Measurements from ENCODE around the gene PLOD1. TPM values are rescaled to one million over a fixed set of nuclear protein-coding genes. Genes with fewer than 3 reads are reported as not detected.

Gene PLOD1
- total RNA-seq, 1 experiment from 2014 or later, result 35.9 TPM

GRCh38 chr1:11979851-11980675, 45.5 kb downstream of the PLOD1 start, which contains the start of gene MFN2:
Gene MFN2, plus strand, starts transcription at chr1:11980444. Its CDS starts 8,725 bp downstream, at chr1:11989169.
- H3K9me3 ChIP-seq (ENCODE audit: low read length), result no peaks in the 10 kb centered on the region
- no peaks in the 10 kb centered on the region for H3K9me2 ChIP-seq (replicated peaks; ENCODE audit: insufficient read depth, low read length)
- H3K4me3 ChIP-seq (ENCODE audit: low read length), result peak within 1 kb of the TSS; percentile 90
- peak within 1 kb of the TSS; percentile 64; the same call in 1 of the 2 replicates for H2AFZ ChIP-seq (ENCODE audit: low read length)
- peak; percentile 99 for DNase-seq
- 0 out of 2 replicates have a peak, but pooled peaks cover 13% of the 10 kb centered on the region for H4K20me1 ChIP-seq (ENCODE audit: insufficient read depth, low read depth, low read length)
- H3K9ac ChIP-seq (ENCODE audit: low read length), result peak within 1 kb of the TSS; percentile 84
- 0 out of 2 replicates have a peak within 1 kb of the TSS, but pooled peaks have one; percentile 18 for H3K27ac ChIP-seq (ENCODE audit: low read length)
- H3K27me3 ChIP-seq (ENCODE audit: low read length), result no peaks in the 10 kb centered on the region
- H3K4me1 ChIP-seq (ENCODE audit: low read length), result peaks cover 18% of the 10 kb centered on the region
- peak within 1 kb of the TSS; percentile 98 for H3K4me2 ChIP-seq (ENCODE audit: low read depth, low read length, poor library complexity, severe bottlenecking)
- peaks cover 47% of the 10 kb centered on the region for H3K79me2 ChIP-seq (ENCODE audit: low read length)
- peaks cover 17% of the 10 kb centered on the region; the same call in 1 of the 2 replicates for H3K36me3 ChIP-seq (ENCODE audit: insufficient read depth, low read length)

- no peaks in the 10 kb centered on the region for H3K27me3 ChIP-seq (ENCODE audit: low read length)
- H3K79me2 ChIP-seq (ENCODE audit: low read length), result peaks cover 50% of the 10 kb centered on the region
- peak overlapping the region; percentile 84 for H3K9ac ChIP-seq (ENCODE audit: low read length)
- peaks cover 17% of the 10 kb centered on the region; the same call in 1 of the 2 replicates for H3K36me3 ChIP-seq (ENCODE audit: insufficient read depth, low read length)
- H2AFZ ChIP-seq (ENCODE audit: low read length), result peak overlapping the region; percentile 64; the same call in 1 of the 2 replicates
- peaks cover 18% of the 10 kb centered on the region for H3K4me1 ChIP-seq (ENCODE audit: low read length)
- no peaks in the 10 kb centered on the region for H3K9me3 ChIP-seq (ENCODE audit: low read length)
- DNase-seq, result peak; percentile 49
- peak overlapping the region; percentile 98 for H3K4me2 ChIP-seq (ENCODE audit: low read depth, low read length, poor library complexity, severe bottlenecking)
- H3K27ac ChIP-seq (ENCODE audit: low read length), result 0 out of 2 replicates have a peak overlapping the region, but pooled peaks have one; percentile 18
- H3K4me3 ChIP-seq (ENCODE audit: low read length), result peak overlapping the region; percentile 90
- H3K9me2 ChIP-seq (replicated peaks; ENCODE audit: insufficient read depth, low read length), result no peaks in the 10 kb centered on the region
- 0 out of 2 replicates have a peak, but pooled peaks cover 13% of the 10 kb centered on the region for H4K20me1 ChIP-seq (ENCODE audit: insufficient read depth, low read depth, low read length)
Observed at GRCh38 chr1:11980676-11980972, 46.1 kb downstream of the PLOD1 start.

GRCh38 chr1:11981378-11982009, 47.0 kb downstream of the PLOD1 start:
- DNase-seq, result no peak
- no peak overlapping the region for H3K27ac ChIP-seq (ENCODE audit: low read length)
- H3K27me3 ChIP-seq (ENCODE audit: low read length), result no peaks in the 10 kb centered on the region
- H3K4me2 ChIP-seq (ENCODE audit: low read depth, low read length, poor library complexity, severe bottlenecking), result peak overlapping the region; percentile 98
- H3K4me1 ChIP-seq (ENCODE audit: low read length), result peaks cover 18% of the 10 kb centered on the region
- H3K79me2 ChIP-seq (ENCODE audit: low read length), result peaks cover 57% of the 10 kb centered on the region
- peak overlapping the region; percentile 84 for H3K9ac ChIP-seq (ENCODE audit: low read length)
- H2AFZ ChIP-seq (ENCODE audit: low read length), result no peak overlapping the region
- H4K20me1 ChIP-seq (ENCODE audit: insufficient read depth, low read depth, low read length), result 0 out of 2 replicates have a peak, but pooled peaks cover 13% of the 10 kb centered on the region
- H3K9me2 ChIP-seq (replicated peaks; ENCODE audit: insufficient read depth, low read length), result no peaks in the 10 kb centered on the region
- H3K9me3 ChIP-seq (ENCODE audit: low read length), result no peaks in the 10 kb centered on the region
- H3K36me3 ChIP-seq (ENCODE audit: insufficient read depth, low read length), result peaks cover 25% of the 10 kb centered on the region; the same call in 1 of the 2 replicates
- H3K4me3 ChIP-seq (ENCODE audit: low read length), result peak overlapping the region; percentile 90

GRCh38 chr1:11982010-11982392, 47.5 kb downstream of the PLOD1 start:
- Histone ChIP-seq H3K4me1 (ENCODE audit: low read length) (peaks cover 18% of the 10 kb centered on the region), H3K9ac (ENCODE audit: low read length) (no peak overlapping the region)

GRCh38 chr1:11984121-11984520, 49.6 kb downstream of the PLOD1 start:
- Histone ChIP-seq H3K9me2 (replicated peaks; ENCODE audit: insufficient read depth, low read length) (no peaks in the 10 kb centered on the region), H3K9me3 (ENCODE audit: low read length) (no peaks in the 10 kb centered on the region), H3K4me2 (ENCODE audit: low read depth, low read length, poor library complexity, severe bottlenecking) (no peak overlapping the region), H3K36me3 (ENCODE audit: insufficient read depth, low read length) (peaks cover 25% of the 10 kb centered on the region; the same call in 1 of the 2 replicates), H3K27me3 (ENCODE audit: low read length) (no peaks in the 10 kb centered on the region), H4K20me1 (ENCODE audit: insufficient read depth, low read depth, low read length) (0 out of 2 replicates have a peak, but pooled peaks cover 13% of the 10 kb centered on the region), H2AFZ (ENCODE audit: low read length) (no peak overlapping the region), H3K79me2 (ENCODE audit: low read length) (peaks cover 69% of the 10 kb centered on the region), H3K27ac (ENCODE audit: low read length) (no peak overlapping the region), H3K9ac (ENCODE audit: low read length) (no peak overlapping the region), H3K4me1 (ENCODE audit: low read length) (peaks cover 18% of the 10 kb centered on the region), H3K4me3 (ENCODE audit: low read length) (no peak overlapping the region)
- DNase-seq, result no peak

More at GRCh38 chr1:11982010-11982392, 47.5 kb downstream of the PLOD1 start:
- no peaks in the 10 kb centered on the region for H3K9me2 ChIP-seq (replicated peaks; ENCODE audit: insufficient read depth, low read length)
- H3K79me2 ChIP-seq (ENCODE audit: low read length), result peaks cover 61% of the 10 kb centered on the region
- H3K9me3 ChIP-seq (ENCODE audit: low read length), result no peaks in the 10 kb centered on the region
- no peaks in the 10 kb centered on the region for H3K27me3 ChIP-seq (ENCODE audit: low read length)
- DNase-seq, result peak; percentile 70
- H4K20me1 ChIP-seq (ENCODE audit: insufficient read depth, low read depth, low read length), result 0 out of 2 replicates have a peak, but pooled peaks cover 13% of the 10 kb centered on the region
- H3K27ac ChIP-seq (ENCODE audit: low read length), result no peak overlapping the region
- no peak overlapping the region for H2AFZ ChIP-seq (ENCODE audit: low read length)
- H3K4me3 ChIP-seq (ENCODE audit: low read length), result no peak overlapping the region
- peaks cover 25% of the 10 kb centered on the region; the same call in 1 of the 2 replicates for H3K36me3 ChIP-seq (ENCODE audit: insufficient read depth, low read length)
- peak overlapping the region; percentile 98 for H3K4me2 ChIP-seq (ENCODE audit: low read depth, low read length, poor library complexity, severe bottlenecking)

- Histone ChIP-seq H3K27ac (ENCODE audit: low read length) (no peak overlapping the region), H3K4me3 (ENCODE audit: low read length) (no peak overlapping the region), H3K79me2 (ENCODE audit: low read length) (peaks cover 70% of the 10 kb centered on the region), H3K36me3 (ENCODE audit: insufficient read depth, low read length) (peaks cover 25% of the 10 kb centered on the region; the same call in 1 of the 2 replicates), H2AFZ (ENCODE audit: low read length) (no peak overlapping the region), H3K9me2 (replicated peaks; ENCODE audit: insufficient read depth, low read length) (no peaks in the 10 kb centered on the region), H3K9ac (ENCODE audit: low read length) (no peak overlapping the region), H3K9me3 (ENCODE audit: low read length) (no peaks in the 10 kb centered on the region), H3K4me2 (ENCODE audit: low read depth, low read length, poor library complexity, severe bottlenecking) (no peak overlapping the region), H3K4me1 (ENCODE audit: low read length) (peaks cover 14% of the 10 kb centered on the region), H4K20me1 (ENCODE audit: insufficient read depth, low read depth, low read length) (0 out of 2 replicates have a peak, but pooled peaks cover 13% of the 10 kb centered on the region), H3K27me3 (ENCODE audit: low read length) (no peaks in the 10 kb centered on the region)
- no peak for DNase-seq
Observed at GRCh38 chr1:11984576-11984975, 50.1 kb downstream of the PLOD1 start.

- Histone ChIP-seq H3K4me1 (ENCODE audit: low read length) (peaks cover 11% of the 10 kb centered on the region), H3K4me2 (ENCODE audit: low read depth, low read length, poor library complexity, severe bottlenecking) (no peak overlapping the region), H3K9me2 (replicated peaks; ENCODE audit: insufficient read depth, low read length) (no peaks in the 10 kb centered on the region), H3K79me2 (ENCODE audit: low read length) (peaks cover 76% of the 10 kb centered on the region), H4K20me1 (ENCODE audit: insufficient read depth, low read depth, low read length) (0 out of 2 replicates have a peak, but pooled peaks cover 13% of the 10 kb centered on the region), H3K36me3 (ENCODE audit: insufficient read depth, low read length) (peaks cover 26% of the 10 kb centered on the region; the same call in 1 of the 2 replicates), H2AFZ (ENCODE audit: low read length) (no peak overlapping the region), H3K27me3 (ENCODE audit: low read length) (no peaks in the 10 kb centered on the region), H3K4me3 (ENCODE audit: low read length) (no peak overlapping the region), H3K27ac (ENCODE audit: low read length) (no peak overlapping the region), H3K9ac (ENCODE audit: low read length) (no peak overlapping the region), H3K9me3 (ENCODE audit: low read length) (no peaks in the 10 kb centered on the region)
- no peak for DNase-seq
Observed at GRCh38 chr1:11985171-11985570, 50.7 kb downstream of the PLOD1 start.

- H3K4me3 ChIP-seq (ENCODE audit: low read length), result no peak overlapping the region
- H3K4me2 ChIP-seq (ENCODE audit: low read depth, low read length, poor library complexity, severe bottlenecking), result no peak overlapping the region
- H3K36me3 ChIP-seq (ENCODE audit: insufficient read depth, low read length), result peaks cover 33% of the 10 kb centered on the region; the same call in 1 of the 2 replicates
- H3K79me2 ChIP-seq (ENCODE audit: low read length), result peaks cover 77% of the 10 kb centered on the region
- H3K9ac ChIP-seq (ENCODE audit: low read length), result no peak overlapping the region
- no peaks in the 10 kb centered on the region for H3K9me2 ChIP-seq (replicated peaks; ENCODE audit: insufficient read depth, low read length)
- DNase-seq, result no peak
- peaks cover 12% of the 10 kb centered on the region; the same call in 1 of the 2 replicates for H4K20me1 ChIP-seq (ENCODE audit: insufficient read depth, low read depth, low read length)
- H3K27ac ChIP-seq (ENCODE audit: low read length), result no peak overlapping the region
- peaks cover 11% of the 10 kb centered on the region for H3K4me1 ChIP-seq (ENCODE audit: low read length)
- no peaks in the 10 kb centered on the region for H3K9me3 ChIP-seq (ENCODE audit: low read length)
- H2AFZ ChIP-seq (ENCODE audit: low read length), result no peak overlapping the region
- no peaks in the 10 kb centered on the region for H3K27me3 ChIP-seq (ENCODE audit: low read length)
Observed at GRCh38 chr1:11985851-11986250, 51.3 kb downstream of the PLOD1 start.

Measured in Karpas-422 (cell line).